D341Med (cell line): ENCODE data around the gene SLC37A4.
A peak's percentile ranks its signal among the peaks of the same experiment; 100 is the strongest.
"Not testable (repeated sequence)": the region's sequence is repeated elsewhere in the genome, so short reads cannot be mapped to it uniquely, and the experiment has no call there.

Source experiments
- DNase-seq: peaks from one replicate; pipeline ENCODE4 v3.0.0; 2012; ENCODE audit warnings: low spot score

SLC37A4 gene

GRCh38 chr11:119030329-119031047 lies at the start of gene SLC37A4:
TSS of gene SLC37A4 (minus strand) at chr11:119030877.
- peak; percentile 97 for DNase-seq

GRCh38 chr11:119078675-119079420 lies 48.2 kb upstream of the SLC37A4 start:
- no peak for DNase-seq

- no peak for DNase-seq
Measured at GRCh38 chr11:119077839-119078238, 47.2 kb upstream of the SLC37A4 start.

- DNase-seq = peak; percentile 98
Measured at GRCh38 chr11:119067371-119068222, 36.9 kb upstream of the SLC37A4 start, which contains the start of gene VPS11. TSS of gene VPS11 (plus strand) at chr11:119067818. CDS start at chr11:119067824, 6 bp downstream.

- DNase-seq = peak; percentile 50
Measured at GRCh38 chr11:119065369-119065768, 34.7 kb upstream of the SLC37A4 start.

GRCh38 chr11:119062779-119063178 lies 32.1 kb upstream of the SLC37A4 start:
- DNase-seq = no peak

- no peak for DNase-seq
Measured at GRCh38 chr11:119061256-119061655, 30.6 kb upstream of the SLC37A4 start.

GRCh38 chr11:119059128-119059527 lies 28.5 kb upstream of the SLC37A4 start:
- DNase-seq = not testable (repeated sequence)

GRCh38 chr11:119057000-119057769 lies 26.5 kb upstream of the SLC37A4 start, which contains the start of gene HYOU1:
TSS of gene HYOU1 (minus strand) at chr11:119057205. CDS start at chr11:119056160, 1,045 bp downstream.
- DNase-seq = peak; percentile 97

- no peak for DNase-seq
Measured at GRCh38 chr11:119056421-119056999, 25.8 kb upstream of the SLC37A4 start.

- DNase-seq = peak; percentile 57
Measured at GRCh38 chr11:119055901-119056300, 25.2 kb upstream of the SLC37A4 start.

GRCh38 chr11:119054418-119054817 lies 23.7 kb upstream of the SLC37A4 start:
- DNase-seq = no peak

GRCh38 chr11:119052163-119052814 lies 21.6 kb upstream of the SLC37A4 start:
- DNase-seq = no peak

GRCh38 chr11:119051440-119052162 lies 20.9 kb upstream of the SLC37A4 start:
- DNase-seq = no peak

GRCh38 chr11:119049081-119049480 lies 18.4 kb upstream of the SLC37A4 start:
- no peak for DNase-seq

- no peak for DNase-seq
Measured at GRCh38 chr11:119048644-119049043, 18.0 kb upstream of the SLC37A4 start.

GRCh38 chr11:119047205-119047604 lies 16.5 kb upstream of the SLC37A4 start:
- DNase-seq = no peak

GRCh38 chr11:119046489-119046888 lies 15.8 kb upstream of the SLC37A4 start:
- DNase-seq = no peak

- DNase-seq = no peak
Measured at GRCh38 chr11:119044708-119045107, 14.0 kb upstream of the SLC37A4 start.

- DNase-seq = no peak
Measured at GRCh38 chr11:119042927-119043326, 12.2 kb upstream of the SLC37A4 start.
